NOMO-1 (cell line): ENCODE results near the gene PACS2.
A peak's percentile ranks its signal among the peaks of the same experiment; 100 is the strongest.

Source experiments
- DNase-seq, 2 experiments: peaks; one replicate each; lab custom pipeline; 2025; ENCODE audit not compliant: unreplicated experiment in 2 of 2; lab: John Stamatoyannopoulos, UW

Gene PACS2

GRCh38 chr14:105419195-105420091 is 104.9 kb downstream of the PACS2 start, which contains the start of gene MTA1:
Gene MTA1 (plus strand): TSS chr14:105419827. CDS start chr14:105420036, 209 bp downstream.
- DNase-seq: peak; percentile 14 to 52

- no peak for DNase-seq
Observed at GRCh38 chr14:105420101-105420973, 105.8 kb downstream of the PACS2 start.

- no peak for DNase-seq
Observed at GRCh38 chr14:105420974-105421674, 106.6 kb downstream of the PACS2 start.

GRCh38 chr14:105421723-105422615 is 107.4 kb downstream of the PACS2 start:
- DNase-seq: no peak

- no peak for DNase-seq
Observed at GRCh38 chr14:105422695-105423487, 108.3 kb downstream of the PACS2 start.

GRCh38 chr14:105423488-105424195 is 109.1 kb downstream of the PACS2 start:
- no peak for DNase-seq

GRCh38 chr14:105424861-105425260 is 110.3 kb downstream of the PACS2 start:
- no peak for DNase-seq

- DNase-seq: no peak
Observed at GRCh38 chr14:105425823-105426247, 111.3 kb downstream of the PACS2 start.

GRCh38 chr14:105426416-105427130 is 112.0 kb downstream of the PACS2 start:
- no peak for DNase-seq

- no peak for DNase-seq
Observed at GRCh38 chr14:105427412-105427811, 112.9 kb downstream of the PACS2 start.

GRCh38 chr14:105427936-105428485 is 113.5 kb downstream of the PACS2 start:
- DNase-seq: no peak

GRCh38 chr14:105430042-105430441 is 115.5 kb downstream of the PACS2 start:
- no peak for DNase-seq

GRCh38 chr14:105430565-105430964 is 116.0 kb downstream of the PACS2 start:
- DNase-seq: no peak

GRCh38 chr14:105431256-105431655 is 116.7 kb downstream of the PACS2 start:
- DNase-seq: no peak

- no peak for DNase-seq
Observed at GRCh38 chr14:105432657-105433056, 118.1 kb downstream of the PACS2 start.

- no peak for DNase-seq
Observed at GRCh38 chr14:105433161-105433605, 118.6 kb downstream of the PACS2 start.

GRCh38 chr14:105436402-105436801 is 121.9 kb downstream of the PACS2 start:
- DNase-seq: no peak
